DOHH2 (cell line): Measurements from ENCODE around the gene ITIH5.

ENCODE experiments used
- CTCF ChIP-seq: fragments of 200-600 bp; sonication (generic); IDR thresholded peaks from one replicate; pipeline ENCODE4 v1.5.1; 2014; ENCODE audit warnings: antibody characterized with exemption, mild to moderate bottlenecking, low read depth, low read length; ENCODE audit not compliant: poor library complexity, severe bottlenecking
- EZH2phosphoT487 ChIP-seq: fragments of 200-600 bp; sonication (generic); IDR thresholded peaks from 2 replicates; pipeline ENCODE4 v1.6.1; 2017; ENCODE audit warnings: borderline replicate concordance, mild to moderate bottlenecking, antibody characterized with exemption, low read length, moderate library complexity, mixed read lengths

GRCh38 chr10:7666253-7667023, at the start of gene ITIH5:
- TF ChIP-seq CTCF (no peak), EZH2phosphoT487 (no peak)
